GM19193 (cell line): ENCODE results near the gene TENM3.

Source experiments
- POLR2A ChIP-seq: IDR thresholded peaks from 4 replicates; pipeline ENCODE4 v1.6.1; 2011; ENCODE audit not compliant: insufficient read depth, insufficient read length; ENCODE audit errors: extremely low read depth

The TENM3 gene

GRCh38 chr4:182564724-182565369, 321.6 kb downstream of the TENM3 start:
- TF ChIP-seq POLR2A, result no peak

DNA sequence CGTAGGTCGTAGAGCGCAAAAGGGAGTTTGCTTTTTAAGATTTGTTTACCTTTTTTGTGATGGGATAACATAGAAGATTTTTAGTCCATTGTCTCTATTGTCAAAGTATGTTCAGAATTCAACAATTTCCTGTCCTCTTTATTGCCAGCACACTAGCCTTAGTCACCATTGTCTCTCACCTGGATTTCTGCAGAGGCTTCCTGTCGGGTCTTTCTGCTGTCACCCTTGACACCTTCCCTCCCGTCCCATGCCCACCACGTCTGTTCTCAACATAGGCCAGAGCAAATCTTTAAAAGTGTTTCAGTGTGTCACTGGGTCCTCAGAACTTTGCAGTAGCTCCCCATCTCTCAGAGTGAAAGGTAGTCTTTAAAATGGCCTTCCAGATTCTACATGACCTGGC, 323.9 kb downstream of the TENM3 start:
- no peak for TF ChIP-seq POLR2A

- TF ChIP-seq POLR2A, result no peak
Observed at GRCh38 chr4:182569561-182569960, 326.4 kb downstream of the TENM3 start.

DNA sequence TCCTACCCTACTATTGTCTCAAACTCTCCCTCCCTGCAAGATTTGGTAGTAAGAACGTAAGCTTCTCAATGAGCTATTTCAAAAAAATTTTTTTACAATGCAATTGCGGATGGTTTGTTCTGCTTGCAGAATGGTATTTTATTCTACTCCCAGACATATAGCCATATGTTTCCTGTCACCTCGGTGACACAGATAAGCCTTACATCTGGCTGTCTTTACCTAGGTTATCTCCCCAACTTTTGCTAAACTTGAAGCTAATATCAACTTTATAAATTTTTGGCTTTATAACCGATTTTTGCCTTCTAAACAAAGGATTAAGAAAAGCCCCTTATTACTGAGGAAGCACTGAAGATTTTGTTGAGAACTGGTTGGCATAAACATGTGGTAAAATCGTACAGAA, 331.5 kb downstream of the TENM3 start:
- TF ChIP-seq POLR2A, result no peak

DNA sequence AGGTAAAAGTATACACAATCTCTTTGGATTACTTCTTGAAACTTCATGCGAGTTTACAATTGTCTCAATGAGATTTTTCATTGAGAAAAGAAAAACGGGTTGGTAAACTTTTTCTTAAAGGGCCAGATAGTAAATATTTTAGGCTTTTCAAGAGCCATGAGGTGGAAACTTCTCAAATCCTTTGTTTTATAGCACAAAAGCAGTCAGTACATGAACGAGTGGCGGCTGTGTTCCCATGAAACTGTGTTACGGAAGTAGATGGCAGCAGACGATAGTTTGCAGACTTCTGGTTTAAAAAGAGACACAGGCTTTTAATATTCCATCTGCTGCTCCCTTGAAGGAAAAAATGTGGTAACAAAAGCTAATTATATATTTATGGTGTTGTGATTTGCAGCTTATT, 332.0 kb downstream of the TENM3 start:
- no peak for TF ChIP-seq POLR2A

- TF ChIP-seq POLR2A, result no peak
Observed at GRCh38 chr4:182576601-182577289, 333.5 kb downstream of the TENM3 start.

GRCh38 chr4:182577411-182577810, 334.2 kb downstream of the TENM3 start:
- no peak for TF ChIP-seq POLR2A

GRCh38 chr4:182578402-182578801, 335.2 kb downstream of the TENM3 start:
- no peak for TF ChIP-seq POLR2A

- no peak for TF ChIP-seq POLR2A
Observed at GRCh38 chr4:182582245-182582644, 339.0 kb downstream of the TENM3 start.

GRCh38 chr4:182583703-182584415, 340.7 kb downstream of the TENM3 start:
- TF ChIP-seq POLR2A, result no peak

GRCh38 chr4:182585321-182585720, 342.1 kb downstream of the TENM3 start:
- TF ChIP-seq POLR2A, result no peak

GRCh38 chr4:182589100-182589499, 345.9 kb downstream of the TENM3 start:
- no peak for TF ChIP-seq POLR2A

DNA sequence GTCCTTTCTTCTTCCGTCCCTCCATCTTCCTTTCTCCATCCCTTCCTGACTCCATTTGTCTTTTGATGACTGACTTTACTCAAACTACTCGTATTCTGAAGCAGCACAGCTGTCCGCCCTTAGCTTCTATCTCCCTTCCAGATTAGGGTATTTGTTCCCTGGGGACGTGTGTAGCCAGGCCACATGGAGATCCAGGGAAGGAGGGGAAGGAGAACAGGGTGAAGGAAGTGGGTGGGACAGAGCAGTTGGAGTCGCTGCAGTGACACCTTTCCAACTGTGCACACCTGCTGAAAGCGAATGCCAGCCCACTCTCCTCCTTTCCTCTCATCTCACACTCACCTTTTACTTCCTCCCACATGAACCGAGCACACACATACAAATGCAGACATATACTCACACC, 350.2 kb downstream of the TENM3 start:
- TF ChIP-seq POLR2A, result no peak

- no peak for TF ChIP-seq POLR2A
Observed at GRCh38 chr4:182593864-182594263, 350.7 kb downstream of the TENM3 start.

- no peak for TF ChIP-seq POLR2A
Observed at GRCh38 chr4:182600093-182600492, 356.9 kb downstream of the TENM3 start.

GRCh38 chr4:182600856-182601255, 357.7 kb downstream of the TENM3 start:
- no peak for TF ChIP-seq POLR2A
